GM23248 (cell line): ENCODE measurements around the gene CDH4.

ENCODE experiments used
- EZH2 ChIP-seq: fragments of 200-600 bp; sonication (generic); IDR thresholded peaks from 2 replicates; pipeline ENCODE4 v1.6.1; 2018; ENCODE audit warnings: antibody characterized with exemption, mild to moderate bottlenecking; ENCODE audit not compliant: insufficient read depth, poor library complexity, severe bottlenecking
- EZH2phosphoT487 ChIP-seq: fragments of 200-600 bp; sonication (generic); IDR thresholded peaks from 2 replicates; pipeline ENCODE4 v1.6.1; 2018; ENCODE audit warnings: antibody characterized with exemption, moderate library complexity, mild to moderate bottlenecking, low read depth; ENCODE audit not compliant: insufficient read depth

- TF ChIP-seq EZH2 = no peak
- no peak for TF ChIP-seq EZH2phosphoT487
These were observed 458.0 kb downstream of the CDH4 start for GRCh38 chr20:61710108-61710507.
